OCI-LY3 (cell line): ENCODE data around the gene MCM5.

Source experiments
- EZH2phosphoT487 ChIP-seq: fragments of 200-600 bp; shearing (Covaris generic); IDR thresholded peaks from 2 replicates; pipeline ENCODE4 v1.6.1; 2018; ENCODE audit warnings: antibody characterized with exemption, mixed run types, low read depth
- TF ChIP-seq, protein P1 (sequence below): fragments of 200-600, 300-600 bp; sonication (generic); IDR thresholded peaks from 2 replicates; pipeline ENCODE4 v1.5.1; 2014; ENCODE audit warnings: antibody characterized with exemption, low read length, low read depth

DNA sequence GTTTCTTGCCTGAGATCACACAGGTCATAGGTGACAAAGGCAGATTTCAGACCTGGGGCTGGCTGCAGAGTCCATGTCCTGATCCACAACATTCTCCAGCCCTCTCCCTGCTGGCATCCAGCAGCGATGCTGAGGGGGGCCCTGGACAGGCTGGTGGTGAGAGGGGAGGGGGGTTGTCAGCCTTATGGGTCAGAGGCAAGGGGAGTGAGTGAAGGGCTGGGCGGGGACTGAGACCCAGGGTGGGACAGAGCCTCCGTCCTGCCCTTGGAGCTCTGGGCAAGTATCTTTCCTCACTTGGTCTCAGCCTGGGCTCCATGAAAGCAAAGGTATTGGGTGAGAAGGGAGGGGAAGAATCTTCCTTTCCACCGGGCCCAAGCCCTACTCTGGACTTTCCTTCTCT, 74.0 kb downstream of the MCM5 start:
- TF ChIP-seq, protein P1, sequence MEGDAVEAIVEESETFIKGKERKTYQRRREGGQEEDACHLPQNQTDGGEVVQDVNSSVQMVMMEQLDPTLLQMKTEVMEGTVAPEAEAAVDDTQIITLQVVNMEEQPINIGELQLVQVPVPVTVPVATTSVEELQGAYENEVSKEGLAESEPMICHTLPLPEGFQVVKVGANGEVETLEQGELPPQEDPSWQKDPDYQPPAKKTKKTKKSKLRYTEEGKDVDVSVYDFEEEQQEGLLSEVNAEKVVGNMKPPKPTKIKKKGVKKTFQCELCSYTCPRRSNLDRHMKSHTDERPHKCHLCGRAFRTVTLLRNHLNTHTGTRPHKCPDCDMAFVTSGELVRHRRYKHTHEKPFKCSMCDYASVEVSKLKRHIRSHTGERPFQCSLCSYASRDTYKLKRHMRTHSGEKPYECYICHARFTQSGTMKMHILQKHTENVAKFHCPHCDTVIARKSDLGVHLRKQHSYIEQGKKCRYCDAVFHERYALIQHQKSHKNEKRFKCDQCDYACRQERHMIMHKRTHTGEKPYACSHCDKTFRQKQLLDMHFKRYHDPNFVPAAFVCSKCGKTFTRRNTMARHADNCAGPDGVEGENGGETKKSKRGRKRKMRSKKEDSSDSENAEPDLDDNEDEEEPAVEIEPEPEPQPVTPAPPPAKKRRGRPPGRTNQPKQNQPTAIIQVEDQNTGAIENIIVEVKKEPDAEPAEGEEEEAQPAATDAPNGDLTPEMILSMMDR: no peak
- no peak for TF ChIP-seq EZH2phosphoT487
